ENCODE measurements around the gene GRK7. TPM values are rescaled to one million over a fixed set of nuclear protein-coding genes. Genes with fewer than 3 reads are reported as not detected.

GRK7 gene
- total RNA-seq, 2 experiments from 2014 or later, result not detected

DNA sequence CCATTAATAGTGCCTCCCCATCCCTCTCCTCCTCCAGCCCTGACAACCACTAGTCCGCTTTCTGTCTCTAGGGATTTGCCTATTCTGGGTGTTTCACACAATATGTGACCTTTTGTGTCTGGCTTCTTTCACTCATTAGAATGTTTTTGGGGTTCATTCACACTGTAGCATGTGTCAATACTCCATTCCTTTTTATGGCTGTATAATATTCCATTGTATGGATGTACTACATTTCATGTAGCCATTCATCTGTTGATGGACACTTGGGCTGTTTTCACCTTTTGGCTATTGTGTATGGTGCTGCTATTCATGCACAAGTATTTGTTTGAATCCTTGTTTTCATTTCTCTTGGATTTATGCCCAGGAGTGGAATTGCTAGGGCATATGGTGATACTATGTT, 16.5 kb downstream of the GRK7 start:
- Histone ChIP-seq H3K27ac (ENCODE audit: low read depth, low read length, poor library complexity, severe bottlenecking) (no peak overlapping the region), H3K36me3 (ENCODE audit: insufficient read depth, low read length) (no peaks in the 10 kb centered on the region), H3K4me2 (ENCODE audit: low read length) (no peak overlapping the region), H3K9me3 (ENCODE audit: low read length) (no peaks in the 10 kb centered on the region), H4K20me1 (ENCODE audit: insufficient read depth, low read length) (no peaks in the 10 kb centered on the region), H3K79me2 (ENCODE audit: insufficient read depth, low read depth, low read length) (no peaks in the 10 kb centered on the region), H3K4me3 (ENCODE audit: low read depth, low read length, poor library complexity, severe bottlenecking) (no peak overlapping the region), H2AFZ (ENCODE audit: low read length) (no peak overlapping the region), H3K4me1 (ENCODE audit: insufficient read depth, low read length, poor library complexity, severe bottlenecking) (no peaks in the 10 kb centered on the region), H3K9me2 (ENCODE audit: insufficient read depth, low read length) (no peaks in the 10 kb centered on the region)
- DNase-seq (ENCODE audit: low spot score), result no peak
- ChIA-PET POLR2A (no interaction called here), CTCF (ENCODE audit: unreplicated experiment) (no interaction called here)
- intact Hi-C loops (cut with micrococcal nuclease; ENCODE audit: unreplicated experiment), result no loop called here
- BruUV-seq (replicated peaks), result no TSS peak
- TF ChIP-seq CTCF (conservative IDR thresholded peaks at IDR 0.05; ENCODE audit: low read length) (no peak), EZH2phosphoT487 (IDR thresholded peaks at IDR 0.05; ENCODE audit: borderline replicate concordance, low read depth, low read length) (no peak)

GRCh38 chr3:141782386-141782932, 19.3 kb downstream of the GRK7 start:
- no peak for TF ChIP-seq CTCF (conservative IDR thresholded peaks at IDR 0.05; ENCODE audit: low read length)
- TF ChIP-seq EZH2phosphoT487 (IDR thresholded peaks at IDR 0.05; ENCODE audit: borderline replicate concordance, low read depth, low read length), result no peak
- Histone ChIP-seq H3K4me3 (ENCODE audit: low read depth, low read length, poor library complexity, severe bottlenecking) (no peak overlapping the region), H4K20me1 (ENCODE audit: insufficient read depth, low read length) (no peaks in the 10 kb centered on the region), H3K9me2 (ENCODE audit: insufficient read depth, low read length) (no peaks in the 10 kb centered on the region), H3K79me2 (ENCODE audit: insufficient read depth, low read depth, low read length) (no peaks in the 10 kb centered on the region), H3K4me1 (ENCODE audit: insufficient read depth, low read length, poor library complexity, severe bottlenecking) (no peaks in the 10 kb centered on the region), H3K36me3 (ENCODE audit: insufficient read depth, low read length) (no peaks in the 10 kb centered on the region), H3K4me2 (ENCODE audit: low read length) (no peak overlapping the region), H3K27ac (ENCODE audit: low read depth, low read length, poor library complexity, severe bottlenecking) (no peak overlapping the region), H2AFZ (ENCODE audit: low read length) (no peak overlapping the region), H3K9me3 (ENCODE audit: low read length) (no peaks in the 10 kb centered on the region)
- BruUV-seq (replicated peaks), result no TSS peak
- intact Hi-C loops (cut with micrococcal nuclease; ENCODE audit: unreplicated experiment), result no loop called here
- POLR2A ChIA-PET, result interaction anchor here (1.3 kb wide), 1 partner anchor 18 kb away, joined by 4 read pairs; no protein-coding TSS in a partner anchor
- DNase-seq (ENCODE audit: low spot score), result no peak
- CTCF ChIA-PET (ENCODE audit: unreplicated experiment), result no interaction called here

DNA sequence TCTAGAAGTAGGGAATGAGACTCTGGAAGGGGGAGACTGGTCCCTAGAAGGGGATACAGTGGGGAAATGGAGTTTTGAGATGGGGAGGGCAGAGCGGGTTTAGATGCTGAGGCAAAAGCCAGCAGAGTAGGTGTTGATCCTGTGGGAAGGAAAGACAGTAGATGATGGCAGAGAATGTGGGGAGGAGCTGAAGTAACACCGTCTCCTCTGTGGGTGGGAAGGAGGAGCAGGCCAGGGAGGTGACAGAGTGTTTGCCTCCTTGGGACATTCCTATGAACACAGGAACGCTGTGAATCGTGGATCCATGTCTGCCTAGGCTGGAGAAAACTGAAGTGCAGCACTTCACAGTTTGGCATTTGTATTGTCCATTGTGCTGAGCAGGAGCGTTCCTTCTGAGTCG, 20.4 kb downstream of the GRK7 start:
- H3K9me2 ChIP-seq (ENCODE audit: insufficient read depth, low read length), result no peaks in the 10 kb centered on the region
- H3K4me3 ChIP-seq (ENCODE audit: low read depth, low read length, poor library complexity, severe bottlenecking), result no peak overlapping the region
- TF ChIP-seq EZH2phosphoT487 (IDR thresholded peaks at IDR 0.05; ENCODE audit: borderline replicate concordance, low read depth, low read length) (no peak), CTCF (conservative IDR thresholded peaks at IDR 0.05; ENCODE audit: low read length) (no peak)
- H4K20me1 ChIP-seq (ENCODE audit: insufficient read depth, low read length), result no peaks in the 10 kb centered on the region
- no peaks in the 10 kb centered on the region for H3K4me1 ChIP-seq (ENCODE audit: insufficient read depth, low read length, poor library complexity, severe bottlenecking)
- ChIA-PET CTCF (ENCODE audit: unreplicated experiment) (no interaction called here), POLR2A (interaction anchor here (0.8 kb wide), 1 partner anchor 35 kb away, joined by 3 read pairs; no protein-coding TSS in a partner anchor)
- H3K79me2 ChIP-seq (ENCODE audit: insufficient read depth, low read depth, low read length), result no peaks in the 10 kb centered on the region
- no peaks in the 10 kb centered on the region for H3K9me3 ChIP-seq (ENCODE audit: low read length)
- BruUV-seq (replicated peaks), result no TSS peak
- H3K4me2 ChIP-seq (ENCODE audit: low read length), result no peak overlapping the region
- H3K36me3 ChIP-seq (ENCODE audit: insufficient read depth, low read length), result no peaks in the 10 kb centered on the region
- H3K27ac ChIP-seq (ENCODE audit: low read depth, low read length, poor library complexity, severe bottlenecking), result no peak overlapping the region
- DNase-seq (ENCODE audit: low spot score), result no peak
- intact Hi-C loops (cut with micrococcal nuclease; ENCODE audit: unreplicated experiment), result no loop called here
- H2AFZ ChIP-seq (ENCODE audit: low read length), result no peak overlapping the region
